ENCODE measurements around the gene CBFB.

Gene CBFB

GRCh38 chr16:67105246-67105645 lies 76.3 kb downstream of the CBFB start:
- CTCF ChIA-PET = interaction anchor here (1.3 to 10.0 kb wide), 4 partner anchors 11 to 222 kb away, joined by 3 to 169 read pairs (median 14); partner anchors contain the start of genes KCTD19 and LRRC36
- POLR2A ChIA-PET = no interaction called here
- no peak for DNase-seq (ENCODE audit: extremely low spot score)
- TF ChIP-seq, protein P1, sequence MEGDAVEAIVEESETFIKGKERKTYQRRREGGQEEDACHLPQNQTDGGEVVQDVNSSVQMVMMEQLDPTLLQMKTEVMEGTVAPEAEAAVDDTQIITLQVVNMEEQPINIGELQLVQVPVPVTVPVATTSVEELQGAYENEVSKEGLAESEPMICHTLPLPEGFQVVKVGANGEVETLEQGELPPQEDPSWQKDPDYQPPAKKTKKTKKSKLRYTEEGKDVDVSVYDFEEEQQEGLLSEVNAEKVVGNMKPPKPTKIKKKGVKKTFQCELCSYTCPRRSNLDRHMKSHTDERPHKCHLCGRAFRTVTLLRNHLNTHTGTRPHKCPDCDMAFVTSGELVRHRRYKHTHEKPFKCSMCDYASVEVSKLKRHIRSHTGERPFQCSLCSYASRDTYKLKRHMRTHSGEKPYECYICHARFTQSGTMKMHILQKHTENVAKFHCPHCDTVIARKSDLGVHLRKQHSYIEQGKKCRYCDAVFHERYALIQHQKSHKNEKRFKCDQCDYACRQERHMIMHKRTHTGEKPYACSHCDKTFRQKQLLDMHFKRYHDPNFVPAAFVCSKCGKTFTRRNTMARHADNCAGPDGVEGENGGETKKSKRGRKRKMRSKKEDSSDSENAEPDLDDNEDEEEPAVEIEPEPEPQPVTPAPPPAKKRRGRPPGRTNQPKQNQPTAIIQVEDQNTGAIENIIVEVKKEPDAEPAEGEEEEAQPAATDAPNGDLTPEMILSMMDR (IDR thresholded peaks at IDR 0.05; ENCODE audit: control extremely low read depth, extremely low read depth, low read depth, missing control alignments) = no peak

DNA sequence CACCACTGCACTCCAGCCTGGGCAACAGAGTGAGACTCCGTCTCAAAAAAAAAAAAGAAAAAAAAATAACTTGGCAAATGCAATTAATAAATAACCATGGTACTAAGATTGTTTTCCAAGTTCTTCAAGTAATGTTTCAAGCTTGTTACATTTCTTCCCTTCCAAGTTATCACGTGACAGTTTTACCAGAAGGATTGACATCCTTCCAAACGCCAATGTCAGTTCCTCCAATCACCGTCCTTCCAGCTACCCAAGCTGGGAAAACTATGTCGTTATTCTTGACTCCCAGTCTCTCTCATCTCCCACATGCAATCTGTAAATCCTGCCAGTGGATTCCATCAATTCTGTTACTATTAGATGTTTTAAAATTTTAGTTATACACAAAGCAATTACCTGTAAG lies 76.9 kb downstream of the CBFB start:
- POLR2A ChIA-PET = interaction anchor here (0.7 kb wide), 1 partner anchor 110 kb away, joined by 3 read pairs; no protein-coding TSS in a partner anchor
- TF ChIP-seq, protein P1 (IDR thresholded peaks at IDR 0.05; ENCODE audit: control extremely low read depth, extremely low read depth, low read depth, missing control alignments) = no peak
- CTCF ChIA-PET = interaction anchor here (2.1 to 10.0 kb wide), 2 partner anchors 49 to 90 kb away, joined by 12 to 169 read pairs; no protein-coding TSS in a partner anchor
- no peak for DNase-seq (ENCODE audit: extremely low spot score)

DNA sequence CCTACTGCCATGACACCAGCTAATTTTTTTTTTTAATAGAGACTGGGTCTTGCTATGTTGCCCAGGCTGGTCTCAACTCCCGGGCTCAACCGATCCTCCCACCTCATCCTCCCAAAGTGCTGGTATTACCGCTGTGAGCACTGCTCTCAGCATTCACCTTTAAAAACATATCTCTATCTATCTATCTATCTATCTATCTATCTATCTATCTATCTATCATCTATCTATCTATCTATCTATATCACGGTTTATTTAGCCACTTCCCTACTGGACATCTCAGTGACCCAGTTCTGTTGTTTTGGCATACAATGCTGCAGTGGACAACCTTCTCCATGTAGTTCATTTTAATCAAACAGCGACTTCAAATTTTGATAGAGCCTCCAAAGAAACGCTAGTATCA lies 79.5 kb downstream of the CBFB start:
- DNase-seq (ENCODE audit: extremely low spot score) = no peak
- ChIA-PET CTCF (interaction anchor here (1.2 to 10.0 kb wide), 3 partner anchors 13 to 93 kb away, joined by 3 to 169 read pairs (median 4); no protein-coding TSS in a partner anchor), POLR2A (no interaction called here)
- TF ChIP-seq, protein P1 (IDR thresholded peaks at IDR 0.05; ENCODE audit: control extremely low read depth, extremely low read depth, low read depth, missing control alignments) = no peak

GRCh38 chr16:67108931-67109406 lies 80.0 kb downstream of the CBFB start:
- ChIA-PET CTCF (interaction anchor here (2.2 kb wide), 1 partner anchor 91 kb away, joined by 8 read pairs; no protein-coding TSS in a partner anchor), POLR2A (no interaction called here)
- TF ChIP-seq, protein P1 (IDR thresholded peaks at IDR 0.05; ENCODE audit: control extremely low read depth, extremely low read depth, low read depth, missing control alignments) = no peak
- DNase-seq (ENCODE audit: extremely low spot score) = no peak

DNA sequence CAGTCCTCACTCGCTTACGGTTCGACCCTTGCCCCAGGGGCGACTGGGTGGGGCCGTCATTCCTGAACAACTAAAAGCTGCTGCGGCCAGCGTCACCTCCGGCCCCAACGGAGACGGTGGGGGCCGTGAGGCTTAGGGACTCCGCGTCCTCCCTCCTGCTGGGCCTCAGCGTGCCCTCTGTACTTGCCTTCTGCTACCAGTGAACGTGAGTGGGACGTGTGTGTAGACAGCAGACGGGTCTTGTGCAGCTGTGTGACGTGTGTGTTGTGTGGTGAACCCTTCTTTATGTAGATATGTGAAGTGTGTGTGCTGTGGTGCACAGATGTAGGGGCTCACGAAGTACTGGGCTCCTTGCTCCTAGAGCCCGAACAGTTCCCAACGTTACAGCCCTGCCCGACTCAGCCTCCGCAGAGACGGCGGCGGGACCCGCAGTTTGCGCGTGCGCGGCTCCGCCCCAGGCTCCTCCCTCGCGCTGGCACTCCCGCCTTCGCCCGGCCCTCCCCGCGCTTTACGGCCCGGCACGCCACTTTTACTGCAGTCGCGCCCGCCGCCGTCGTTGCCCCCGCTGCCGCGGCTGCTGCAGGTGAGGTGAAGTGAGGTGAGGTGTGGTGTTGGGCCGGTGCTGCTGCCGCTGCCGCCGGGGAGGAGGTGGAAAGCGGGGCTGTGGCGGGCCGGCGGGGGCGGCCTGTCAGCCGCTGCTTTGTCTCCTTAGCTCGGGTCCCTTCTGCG lies 80.6 kb downstream of the CBFB start, which contains the start of gene PHAF1:
PHAF1 (plus strand) TSS at position 535 of the 729 bp plus-strand sequence. CDS start 235 bp downstream, outside the sequence.
- POLR2A ChIA-PET = no interaction called here

GRCh38 chr16:67111951-67112444 lies 83.0 kb downstream of the CBFB start:
- CTCF ChIA-PET = interaction anchor here (1.0 to 2.2 kb wide), 12 partner anchors 8 to 133 kb away, joined by 3 to 10 read pairs (median 4); partner anchors contain the start of genes B3GNT9, FBXL8 and TRADD

More for the DNA sequence above, 80.6 kb downstream of the CBFB start, which contains the start of gene PHAF1:
- DNase-seq (ENCODE audit: extremely low spot score) = peak; percentile 100
- TF ChIP-seq, protein P1 (IDR thresholded peaks at IDR 0.05; ENCODE audit: control extremely low read depth, extremely low read depth, low read depth, missing control alignments) = no peak
- CTCF ChIA-PET = interaction anchor here (0.8 to 2.2 kb wide), 3 partner anchors 8 to 92 kb away, joined by 4 to 8 read pairs (median 5); no protein-coding TSS in a partner anchor

More at GRCh38 chr16:67111951-67112444, 83.0 kb downstream of the CBFB start:
- POLR2A ChIA-PET = interaction anchor here (0.6 kb wide), 1 partner anchor 41 kb away, joined by 3 read pairs; no protein-coding TSS in a partner anchor
- no peak for DNase-seq (ENCODE audit: extremely low spot score)
- TF ChIP-seq, protein P1 (IDR thresholded peaks at IDR 0.05; ENCODE audit: control extremely low read depth, extremely low read depth, low read depth, missing control alignments) = no peak

Measured in GM10248 (cell line).